Forelimb muscle (tissue), 1 donor: ENCODE data around the gene LNP1. TPM values are rescaled to one million over a fixed set of nuclear protein-coding genes. Genes with fewer than 3 reads are reported as not detected.
"Not testable (repeated sequence)": the region's sequence is repeated elsewhere in the genome, so short reads cannot be mapped to it uniquely, and the experiment has no call there.

Source experiments
- DNase-seq: peaks from one replicate; pipeline ENCODE4 v3.0.0-alpha.2; 2013; ENCODE audit warnings: low read depth
- polyA plus RNA-seq: library from polyadenylated mRNA; unstranded; fragments of 120-200 nt; gene quantifications from one replicate; pipeline ENCODE4 v1.2.1, GENCODE V29; 2013; ENCODE audit not compliant: insufficient read length

LNP1 gene
- polyA plus RNA-seq, 1 donor = 6.7 TPM

- no peak for DNase-seq
Observed at GRCh38 chr3:100429187-100429716, 27.9 kb downstream of the LNP1 start.

GRCh38 chr3:100436951-100437350 lies 35.6 kb downstream of the LNP1 start:
- no peak for DNase-seq

- no peak for DNase-seq
Observed at GRCh38 chr3:100437721-100438622, 36.6 kb downstream of the LNP1 start.

- DNase-seq = no peak
Observed at GRCh38 chr3:100438623-100438974, 37.3 kb downstream of the LNP1 start.

GRCh38 chr3:100440895-100441294 lies 39.6 kb downstream of the LNP1 start:
- DNase-seq = no peak

- no peak for DNase-seq
Observed at GRCh38 chr3:100443690-100444089, 42.4 kb downstream of the LNP1 start.

- not testable (repeated sequence) for DNase-seq
Observed at GRCh38 chr3:100447067-100447466, 45.7 kb downstream of the LNP1 start.

GRCh38 chr3:100448079-100448478 lies 46.7 kb downstream of the LNP1 start:
- no peak for DNase-seq

- DNase-seq = no peak
Observed at GRCh38 chr3:100449214-100449613, 47.9 kb downstream of the LNP1 start.

GRCh38 chr3:100454677-100455076 lies 53.3 kb downstream of the LNP1 start:
- no peak for DNase-seq

GRCh38 chr3:100455841-100456550 lies 54.7 kb downstream of the LNP1 start:
- DNase-seq = no peak

- no peak for DNase-seq
Observed at GRCh38 chr3:100456745-100457144, 55.4 kb downstream of the LNP1 start.

GRCh38 chr3:100457811-100458210 lies 56.5 kb downstream of the LNP1 start:
- no peak for DNase-seq

- no peak for DNase-seq
Observed at GRCh38 chr3:100458814-100459213, 57.5 kb downstream of the LNP1 start.

- peak; percentile 11 for DNase-seq
Observed at GRCh38 chr3:100463002-100463401, 61.7 kb downstream of the LNP1 start.

GRCh38 chr3:100463646-100464155 lies 62.4 kb downstream of the LNP1 start:
- DNase-seq = no peak

- no peak for DNase-seq
Observed at GRCh38 chr3:100465892-100466777, 64.8 kb downstream of the LNP1 start.

- no peak for DNase-seq
Observed at GRCh38 chr3:100467133-100467532, 65.8 kb downstream of the LNP1 start.

GRCh38 chr3:100468676-100469075 lies 67.3 kb downstream of the LNP1 start:
- DNase-seq = no peak

GRCh38 chr3:100470951-100471350 lies 69.6 kb downstream of the LNP1 start:
- DNase-seq = no peak

- no peak for DNase-seq
Observed at GRCh38 chr3:100471444-100471843, 70.1 kb downstream of the LNP1 start.
